B cell (primary cell): ENCODE data around the gene LMNTD2. TPM values are rescaled to one million over a fixed set of nuclear protein-coding genes. Genes with fewer than 3 reads are reported as not detected.

Experiments
- ATAC-seq: fragments of 200-7000 bp; cut with Tn5 transposase; one replicate; pipeline ENCODE4 v1.10.0; 2021; ENCODE audit warnings: low read depth, mild to moderate bottlenecking, moderate number of reproducible peaks, moderate library complexity
- CTCF ChIA-PET: fragments of 350-600 bp; sonication (Branson Sonifier 250); formaldehyde crosslinking; loops from one replicate; lab custom pipeline; 2021; ENCODE audit warnings: antibody characterized with exemption, inconsistent platforms; lab: Charles Lee
- POLR2A ChIA-PET: fragments of 350-600 bp; sonication (Branson Sonifier 250); formaldehyde crosslinking; loops from one replicate; lab custom pipeline; 2021; ENCODE audit warnings: antibody characterized with exemption; lab: Charles Lee
- DNase-seq: peaks from one replicate; pipeline ENCODE4 v3.0.0; 2013
- H2AFZ ChIP-seq: 2 replicates; pipeline ENCODE4 v1.6.1; 2012; ENCODE audit warnings: mild to moderate bottlenecking, low read depth, low read length; ENCODE audit not compliant: insufficient read depth, poor library complexity, severe bottlenecking
- H3K27ac ChIP-seq, 2 donors: 1 replicate in 1 of 2; 2 replicates in 1 of 2; pipeline ENCODE4 v1.5.1; 2012 to 2013; ENCODE audit warnings: low read length in 2 of 2, mild to moderate bottlenecking in 2 of 2, moderate library complexity in 1 of 2
- H3K27me3 ChIP-seq, 4 experiments: fragments of 200-600 bp in 1 of 4; sonication (generic) in 1 of 4; replicated peaks in 1 of 4; 1 replicate in 2 of 4; 2 replicates in 2 of 4; pipeline versions ENCODE4 v1.6.1 to v1.7.0; 2013 to 2016; ENCODE audit warnings: low read length in 3 of 4, mild to moderate bottlenecking in 2 of 4, mixed read lengths in 1 of 4, moderate library complexity in 1 of 4; ENCODE audit not compliant: insufficient read depth in 4 of 4, control insufficient read depth in 3 of 4; ENCODE audit errors: control extremely low read depth in 1 of 4
- H3K36me3 ChIP-seq, 2 experiments: replicated peaks in 1 of 2; 1 replicate in 1 of 2; 2 replicates in 1 of 2; pipeline versions ENCODE4 v1.6.1 to v1.7.1; 2013; ENCODE audit warnings: low read length in 1 of 2; ENCODE audit not compliant: insufficient read depth in 2 of 2, control insufficient read depth in 1 of 2; ENCODE audit errors: control extremely low read depth in 1 of 2, extremely low read depth in 1 of 2
- H3K4me1 ChIP-seq, 2 donors: fragments of 200-600 bp in 1 of 2; sonication (generic) in 1 of 2; 1 replicate in 1 of 2; 2 replicates in 1 of 2; pipeline versions ENCODE4 v1.5.1 to v1.6.1; 2013 to 2017; ENCODE audit warnings: low read length in 2 of 2; ENCODE audit not compliant: control insufficient read depth in 2 of 2, insufficient read depth in 2 of 2
- H3K4me2 ChIP-seq: replicated peaks from 2 replicates; pipeline ENCODE3; 2012; ENCODE audit warnings: mild to moderate bottlenecking, low read depth, low read length; ENCODE audit not compliant: poor library complexity, severe bottlenecking
- H3K4me3 ChIP-seq, 5 experiments: fragments of 200-600 bp in 1 of 5; sonication (generic) in 1 of 5; 1 replicate in 3 of 5; 2 replicates in 2 of 5; pipeline versions ENCODE4 v1.5.1 to v1.7.0; 2011 to 2016; ENCODE audit warnings: low read length in 4 of 5, mild to moderate bottlenecking in 4 of 5, low read depth in 2 of 5, control low read depth in 1 of 5, moderate library complexity in 1 of 5; ENCODE audit not compliant: insufficient read depth in 1 of 5; ENCODE audit errors: control extremely low read depth in 1 of 5, extremely low read depth in 1 of 5
- H3K79me2 ChIP-seq: fragments of 200-600 bp; sonication (generic); one replicate; pipeline ENCODE4 v1.6.0; 2016; ENCODE audit warnings: low read length; ENCODE audit not compliant: control insufficient read depth, insufficient read depth
- H3K9ac ChIP-seq: fragments of 200-600 bp; sonication (generic); 2 replicates; pipeline ENCODE4 v1.6.1; 2017; ENCODE audit warnings: mild to moderate bottlenecking, low read length, moderate library complexity
- H3K9me3 ChIP-seq, 3 donors: one replicate each; pipeline versions ENCODE4 v1.6.1 to v1.7.1; 2013; ENCODE audit warnings: low read length in 2 of 3; ENCODE audit not compliant: control insufficient read depth in 2 of 3, insufficient read depth in 1 of 3; ENCODE audit errors: control extremely low read depth in 1 of 3
- H4K20me1 ChIP-seq: 2 replicates; pipeline ENCODE4 v1.6.0; 2012; ENCODE audit warnings: mild to moderate bottlenecking, low read length; ENCODE audit not compliant: insufficient read depth, control insufficient read depth, poor library complexity, severe bottlenecking
- H3K27ac Mint-ChIP-seq: one replicate; pipeline ENCODE4 v1.8.0; 2021; ENCODE audit warnings: mixed read lengths
- H3K27me3 Mint-ChIP-seq: one replicate; pipeline ENCODE4 v1.8.0; 2021; ENCODE audit warnings: mixed read lengths
- H3K4me1 Mint-ChIP-seq: one replicate; pipeline ENCODE4 v1.8.0; 2021; ENCODE audit warnings: mixed read lengths
- H3K4me3 Mint-ChIP-seq: one replicate; pipeline ENCODE4 v1.8.0; 2021; ENCODE audit warnings: mixed read lengths
- H3K9me3 Mint-ChIP-seq: one replicate; pipeline ENCODE4 v1.8.0; 2022; ENCODE audit warnings: mixed read lengths; ENCODE audit not compliant: insufficient read depth
- CTCF ChIP-seq: fragments of 200-600 bp; IDR thresholded peaks from one replicate; pipeline ENCODE4 v1.8.0; 2022; ENCODE audit warnings: antibody characterized with exemption, mild to moderate bottlenecking
- EZH2 ChIP-seq: IDR thresholded peaks from 2 replicates; pipeline ENCODE4 v1.6.1; 2012; ENCODE audit warnings: borderline replicate concordance, low read depth, mild to moderate bottlenecking, moderate library complexity, low read length; ENCODE audit not compliant: insufficient read depth, poor library complexity, severe bottlenecking
- WGBS: methylation state at CpG from one replicate; pipeline ENCODE4 v1.1.5; 2013; ENCODE audit warnings: missing lambda C conversion rate; ENCODE audit not compliant: insufficient coverage; 5-methylcytosine and 5-hydroxymethylcytosine counted together
- intact Hi-C: fragments of 100-400 bp; cut with micrococcal nuclease; formaldehyde crosslinking; loops from one replicate; pipeline ENCODE4 v1.10.0; 2022
- polyA plus RNA-seq: library from polyadenylated mRNA; depleted of rRNA; stranded (reverse); fragments of >200 nt; gene quantifications from 2 replicates; pipeline ENCODE4 v1.2.3, GENCODE V29; 2012
- total RNA-seq, 2 donors: library from RNA; stranded (reverse); fragments of 120-200 nt in 1 of 2; gene quantifications; 1 replicate in 1 of 2; 2 replicates in 1 of 2; pipeline versions ENCODE4 v1.2.3 to v1.2.4, GENCODE V29; 2013 to 2022

Gene LMNTD2
- total and polyA plus RNA-seq, 2 donors (not counting 1 experiment from before 2014, with no cell fraction given): 21.4 to 29.6 TPM

- Histone ChIP-seq H3K27ac (no peak overlapping the region), H3K27me3 (no peaks in the 10 kb centered on the region), H3K4me3 (no peak overlapping the region), H2AFZ (no peak overlapping the region), H3K9me3 (no peaks in the 10 kb centered on the region), H3K4me2 (no peak overlapping the region), H3K9ac (no peak overlapping the region), H4K20me1 (peaks cover 74% of the 10 kb centered on the region), H3K4me1 (peaks cover 0 to 3% of the 10 kb centered on the region in 2 donors), H3K79me2 (peaks cover 52% of the 10 kb centered on the region), H3K36me3 (peaks cover 0 to 76% of the 10 kb centered on the region in 2 experiments)
- ATAC-seq (no peak), DNase-seq (no peak)
- Mint-ChIP-seq H3K27me3 (no peaks in the 10 kb centered on the region), H3K4me1 (no peaks in the 10 kb centered on the region), H3K27ac (no peak overlapping the region), H3K4me3 (no peak overlapping the region), H3K9me3 (no peaks in the 10 kb centered on the region)
- WGBS: 94% methylated on average over 26 of the region's 26 CpGs
- POLR2A ChIA-PET: no interaction called here
- CTCF ChIA-PET: no interaction called here
- TF ChIP-seq EZH2: no peak
- no peak for TF ChIP-seq CTCF
- intact Hi-C loops: no loop called here
These were observed 29.3 kb upstream of the LMNTD2 start for GRCh38 chr11:589798-590197.

DNA sequence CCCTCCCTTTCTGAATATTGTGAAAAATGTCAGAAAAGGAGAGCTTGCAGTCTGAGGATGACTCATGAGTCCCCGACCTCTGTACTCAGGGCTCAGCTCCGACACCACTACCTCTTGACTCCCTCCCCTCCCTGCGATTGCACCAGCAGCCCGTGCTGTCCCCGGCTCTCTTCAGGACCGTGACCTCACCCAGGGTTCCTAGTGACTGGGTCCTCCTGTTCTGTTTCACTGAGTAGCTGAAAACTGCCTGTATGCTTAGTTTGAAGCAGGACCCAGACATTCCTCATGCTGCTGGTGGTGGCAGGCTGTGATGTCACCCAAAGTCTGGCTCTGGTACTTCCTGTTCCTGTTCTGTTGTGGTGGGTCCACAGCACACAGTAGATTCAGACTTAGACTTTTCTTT is 27.4 kb upstream of the LMNTD2 start:
- Histone ChIP-seq H3K9me3 (no peaks in the 10 kb centered on the region), H3K4me1 (peaks cover 0 to 3% of the 10 kb centered on the region in 2 donors), H3K27ac (no peak overlapping the region), H3K27me3 (no peaks in the 10 kb centered on the region), H3K4me2 (no peak overlapping the region), H3K4me3 (no peak overlapping the region), H3K79me2 (peaks cover 61% of the 10 kb centered on the region), H4K20me1 (peaks cover 75% of the 10 kb centered on the region), H3K36me3 (peaks cover 0 to 69% of the 10 kb centered on the region in 2 experiments), H2AFZ (no peak overlapping the region), H3K9ac (no peak overlapping the region)
- Mint-ChIP-seq H3K4me3 (no peak overlapping the region), H3K4me1 (no peaks in the 10 kb centered on the region), H3K27me3 (no peaks in the 10 kb centered on the region), H3K9me3 (no peaks in the 10 kb centered on the region), H3K27ac (no peak overlapping the region)
- CTCF ChIA-PET: no interaction called here
- TF ChIP-seq CTCF: no peak
- no peak for TF ChIP-seq EZH2
- DNase-seq (no peak), ATAC-seq (peak; percentile 31)
- intact Hi-C loops: no loop called here
- 94% methylated on average over 5 of the region's 6 CpGs for WGBS
- POLR2A ChIA-PET: interaction anchor here (0.6 to 0.7 kb wide), 2 partner anchors 27 to 347 kb away, joined by 4 to 7 read pairs; no protein-coding TSS in a partner anchor
